Liver (tissue), 3 donors: ENCODE results near the gene PPFIBP1.

Source experiments
- CTCF ChIP-seq: fragments of 150-350 bp; IDR thresholded peaks from 2 replicates; pipeline ENCODE4 v1.5.1; 2017; ENCODE audit warnings: improper control_type of control experiment, low read depth, low read length; ENCODE audit not compliant: missing input control
- HNF4A ChIP-seq, 2 donors: conservative IDR thresholded peaks; 2 replicates each; pipeline ENCODE4 v1.6.1; 2016; ENCODE audit warnings: antibody characterized with exemption in 2 of 2, mild to moderate bottlenecking in 2 of 2
- JUND ChIP-seq, 2 donors: IDR thresholded peaks; 2 replicates each; pipeline ENCODE4 v1.6.1; 2016; ENCODE audit warnings: antibody characterized with exemption in 2 of 2
- TAF1 ChIP-seq: conservative IDR thresholded peaks from 2 replicates; pipeline ENCODE4 v1.6.1; 2016; ENCODE audit warnings: antibody characterized with exemption, mild to moderate bottlenecking
- donor health status: healthy.
- donor health status: healthy.

DNA sequence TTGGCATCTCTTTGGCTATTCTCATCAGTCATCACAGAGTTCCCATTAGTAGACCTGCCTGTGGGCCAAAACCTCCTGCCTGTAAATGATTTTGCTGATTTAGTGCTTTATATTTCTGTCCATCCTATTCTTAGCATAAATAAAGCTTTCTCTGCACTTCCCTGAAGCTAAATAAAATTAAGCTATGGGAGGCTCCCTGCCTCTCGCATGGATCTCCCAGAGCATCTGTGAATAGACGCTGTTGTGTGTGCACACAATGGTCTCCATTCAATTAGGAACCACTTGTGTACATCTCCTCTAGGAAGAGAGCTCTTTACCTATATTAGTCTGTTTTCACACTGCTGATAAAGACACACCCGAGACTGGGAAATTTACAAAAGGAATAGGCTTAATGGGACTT lies 80.4 kb downstream of the PPFIBP1 start:
- TF ChIP-seq CTCF (no peak), TAF1 (no peak), HNF4A (conservative IDR thresholded peaks at IDR 0.05) (no peak), JUND (IDR thresholded peaks at IDR 0.05) (no peak)
